Neutrophil (primary cell): ENCODE data around the gene CSGALNACT2.

Source experiments
- H3K27ac ChIP-seq: fragments of 200-600 bp; sonication (generic); 2 replicates; pipeline ENCODE4 v1.5.1; 2016; ENCODE audit warnings: mild to moderate bottlenecking, moderate library complexity
- H3K27me3 ChIP-seq: fragments of 200-600 bp; sonication (generic); 2 replicates; pipeline ENCODE4 v1.6.0; 2016; ENCODE audit warnings: mild to moderate bottlenecking
- H3K36me3 ChIP-seq: fragments of 200-600 bp; sonication (generic); 2 replicates; pipeline ENCODE4 v1.5.1; 2017
- H3K4me1 ChIP-seq, 2 experiments: fragments of 200-600 bp in 1 of 2; sonication (generic) in 1 of 2; 1 replicate in 1 of 2; 2 replicates in 1 of 2; pipeline versions ENCODE4 v1.5.1 to v1.6.1; 2013 to 2016; ENCODE audit warnings: low read depth in 1 of 2, low read length in 1 of 2, mild to moderate bottlenecking in 1 of 2, moderate library complexity in 1 of 2; ENCODE audit not compliant: control insufficient read depth in 1 of 2, insufficient read depth in 1 of 2
- H3K4me3 ChIP-seq, 2 experiments: fragments of 200-600 bp in 1 of 2; sonication (generic) in 1 of 2; 1 replicate in 1 of 2; 2 replicates in 1 of 2; pipeline ENCODE4 v1.5.1; 2013 to 2016; ENCODE audit warnings: low read depth in 1 of 2, low read length in 1 of 2, mild to moderate bottlenecking in 1 of 2, moderate library complexity in 1 of 2
- H3K9me3 ChIP-seq: fragments of 200-600 bp; sonication (generic); 2 replicates; pipeline ENCODE4 v1.5.1; 2016
- CTCF ChIP-seq: fragments of 200-600 bp; sonication (generic); IDR thresholded peaks from 2 replicates; pipeline ENCODE4 v1.5.1; 2016; ENCODE audit warnings: antibody characterized with exemption

The CSGALNACT2 gene

GRCh38 chr10:43158636-43159035 is 20.4 kb downstream of the CSGALNACT2 start:
- Histone ChIP-seq H3K36me3 (peaks cover 30% of the 10 kb centered on the region), H3K9me3 (no peaks in the 10 kb centered on the region), H3K27ac (no peak overlapping the region), H3K4me3 (no peak overlapping the region), H3K27me3 (no peaks in the 10 kb centered on the region), H3K4me1 (peaks cover 35 to 54% of the 10 kb centered on the region in 2 experiments)
- TF ChIP-seq CTCF, result no peak

DNA sequence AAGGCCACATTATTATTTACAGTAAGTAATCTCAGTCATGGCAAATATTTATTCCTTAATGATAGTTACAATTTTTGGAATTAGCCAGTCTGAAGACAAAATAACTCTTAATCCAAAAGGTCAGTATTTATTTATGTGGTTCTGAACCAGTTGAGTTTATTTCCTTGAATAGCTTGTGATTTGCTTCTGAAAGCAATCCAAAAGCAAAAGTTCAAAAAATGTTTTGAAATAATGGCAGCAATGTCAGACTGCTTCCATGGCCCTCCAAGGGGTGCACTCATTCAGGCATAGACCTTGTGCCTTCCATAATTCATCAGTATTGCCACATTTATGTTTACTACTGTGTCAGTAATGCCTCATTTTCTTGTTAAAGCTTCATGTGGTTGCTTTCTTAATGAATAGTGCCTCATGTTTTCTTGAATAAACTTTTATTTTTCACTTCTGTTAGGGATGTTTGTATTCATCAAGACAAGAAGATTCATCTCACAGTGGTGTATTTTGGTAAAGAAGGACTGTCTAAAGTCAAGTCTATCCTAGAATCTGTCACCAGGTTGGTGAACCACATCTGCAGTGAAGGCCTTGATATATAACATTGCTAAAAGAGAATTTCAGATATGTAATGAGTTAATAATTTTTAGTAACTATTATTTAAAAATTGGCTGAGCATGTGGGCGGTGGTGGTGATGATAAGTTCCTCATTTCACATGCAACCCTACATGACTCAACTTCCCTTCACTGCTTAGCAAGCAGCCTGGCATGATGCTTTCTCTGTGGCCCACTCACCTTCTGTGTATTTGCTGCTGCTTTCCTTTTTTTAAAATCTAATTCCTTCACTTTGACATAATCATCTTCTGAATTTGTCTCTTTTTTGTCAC is 22.0 kb downstream of the CSGALNACT2 start:
- peaks cover 31 to 42% of the 10 kb centered on the region in 2 experiments for H3K4me1 ChIP-seq
- TF ChIP-seq CTCF, result no peak
- peak overlapping the region in 1 of 2 experiments; percentile 1 for H3K4me3 ChIP-seq
- peak overlapping the region; percentile 84 for H3K27ac ChIP-seq
- H3K27me3 ChIP-seq, result no peaks in the 10 kb centered on the region
- no peaks in the 10 kb centered on the region for H3K9me3 ChIP-seq
- H3K36me3 ChIP-seq, result peaks cover 45% of the 10 kb centered on the region

- TF ChIP-seq CTCF, result no peak
- H3K27me3 ChIP-seq, result no peaks in the 10 kb centered on the region
- peak overlapping the region in 1 of 2 experiments; percentile 17 for H3K4me3 ChIP-seq
- no peaks in the 10 kb centered on the region for H3K9me3 ChIP-seq
- peaks cover 48% of the 10 kb centered on the region for H3K36me3 ChIP-seq
- H3K27ac ChIP-seq, result peak overlapping the region; percentile 84
- peaks cover 27 to 39% of the 10 kb centered on the region in 2 experiments for H3K4me1 ChIP-seq
Measured at GRCh38 chr10:43160921-43161255, 22.6 kb downstream of the CSGALNACT2 start.

- H3K27ac ChIP-seq, result peak overlapping the region; percentile 84
- H3K36me3 ChIP-seq, result peaks cover 51% of the 10 kb centered on the region
- H3K4me3 ChIP-seq, result no peak overlapping the region
- TF ChIP-seq CTCF, result no peak
- H3K9me3 ChIP-seq, result no peaks in the 10 kb centered on the region
- H3K4me1 ChIP-seq, result peaks cover 44 to 45% of the 10 kb centered on the region in 2 experiments
- H3K27me3 ChIP-seq, result no peaks in the 10 kb centered on the region
Measured at GRCh38 chr10:43162604-43163003, 24.4 kb downstream of the CSGALNACT2 start.

DNA sequence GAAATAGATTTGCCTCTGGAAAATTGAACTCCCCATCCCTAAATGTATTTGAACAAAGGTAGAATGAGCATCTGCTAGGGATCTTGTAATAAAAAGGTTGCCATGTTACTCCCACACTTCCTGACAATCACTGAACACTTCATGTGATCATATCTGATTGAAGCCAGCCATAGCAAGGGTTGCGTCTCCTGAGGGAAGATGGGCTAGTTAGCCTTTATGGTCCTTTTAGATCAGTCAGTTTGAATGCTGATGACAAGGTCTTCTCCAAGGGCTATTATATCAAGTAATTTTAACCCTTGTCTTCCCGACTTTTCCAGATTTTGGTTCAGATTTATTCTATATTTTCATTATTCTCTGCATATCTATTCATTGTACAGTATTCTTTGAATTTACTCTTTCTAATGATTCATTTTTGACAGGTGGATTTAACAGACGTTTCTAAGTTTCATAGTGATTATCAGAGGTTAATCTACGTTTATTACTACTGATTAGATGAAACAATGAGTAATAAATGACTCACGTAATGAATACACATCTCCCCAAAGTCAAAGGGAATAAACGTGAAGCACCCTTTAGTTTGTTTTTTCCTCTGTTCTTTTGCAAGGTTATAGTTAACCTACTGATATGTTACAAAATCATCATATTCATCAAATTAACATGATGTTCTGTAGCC is 28.1 kb downstream of the CSGALNACT2 start:
- no peak overlapping the region for H3K4me3 ChIP-seq
- TF ChIP-seq CTCF, result no peak
- H3K36me3 ChIP-seq, result peaks cover 69% of the 10 kb centered on the region
- H3K9me3 ChIP-seq, result no peaks in the 10 kb centered on the region
- H3K4me1 ChIP-seq, result peaks cover 50 to 51% of the 10 kb centered on the region in 2 experiments
- no peaks in the 10 kb centered on the region for H3K27me3 ChIP-seq
- peak overlapping the region; percentile 66 for H3K27ac ChIP-seq
